KOPT-K1 (cell line): Measurements from ENCODE around the gene TOMM34.
A peak's percentile ranks its signal among the peaks of the same experiment; 100 is the strongest.

Experiments used
- H3K27ac ChIP-seq: fragments of 200-600 bp; sonication (generic); 2 replicates; pipeline ENCODE4 v1.5.1; 2016; ENCODE audit warnings: antibody characterized with exemption, mild to moderate bottlenecking, low read depth, low read length; ENCODE audit not compliant: poor library complexity, severe bottlenecking
- H3K36me3 ChIP-seq: fragments of 200-600 bp; sonication (generic); 2 replicates; pipeline ENCODE4 v1.5.1; 2017; ENCODE audit warnings: antibody characterized with exemption, mild to moderate bottlenecking, low read length, moderate library complexity; ENCODE audit not compliant: insufficient read depth
- H3K9me3 ChIP-seq: fragments of 200-600 bp; sonication (generic); 2 replicates; pipeline ENCODE4 v1.5.1; 2017; ENCODE audit warnings: antibody characterized with exemption, low read length, mild to moderate bottlenecking; ENCODE audit not compliant: insufficient read depth, poor library complexity, severe bottlenecking

TOMM34 gene

GRCh38 chr20:44969300-44969894 lies 9.2 kb upstream of the TOMM34 start:
- Histone ChIP-seq H3K27ac (peak overlapping the region; percentile 79), H3K9me3 (no peaks in the 10 kb centered on the region), H3K36me3 (peaks cover 25% of the 10 kb centered on the region)

- H3K27ac ChIP-seq = peak overlapping the region; percentile 79
- H3K36me3 ChIP-seq = peaks cover 5% of the 10 kb centered on the region
- no peaks in the 10 kb centered on the region for H3K9me3 ChIP-seq
Observed at GRCh38 chr20:44967207-44967807, 7.1 kb upstream of the TOMM34 start.

- Histone ChIP-seq H3K9me3 (no peaks in the 10 kb centered on the region), H3K27ac (peak within 1 kb of the TSS; percentile 79), H3K36me3 (no peaks in the 10 kb centered on the region)
Observed at GRCh38 chr20:44966030-44966961, 6.1 kb upstream of the TOMM34 start, which contains the start of gene STK4. TSS of gene STK4 (plus strand) at chr20:44966512. CDS start at chr20:44966569, 57 bp downstream.

GRCh38 chr20:44965651-44966029 lies 5.4 kb upstream of the TOMM34 start:
- Histone ChIP-seq H3K36me3 (no peaks in the 10 kb centered on the region), H3K27ac (peak overlapping the region; percentile 79), H3K9me3 (no peaks in the 10 kb centered on the region)

- Histone ChIP-seq H3K9me3 (no peaks in the 10 kb centered on the region), H3K27ac (no peak overlapping the region), H3K36me3 (peaks cover 3% of the 10 kb centered on the region)
Observed at GRCh38 chr20:44963325-44964215, 3.4 kb upstream of the TOMM34 start.

- Histone ChIP-seq H3K9me3 (no peaks in the 10 kb centered on the region), H3K27ac (no peak overlapping the region), H3K36me3 (peaks cover 13% of the 10 kb centered on the region)
Observed at GRCh38 chr20:44962483-44962882, 2.3 kb upstream of the TOMM34 start.

- peaks cover 19% of the 10 kb centered on the region for H3K36me3 ChIP-seq
- H3K9me3 ChIP-seq = no peaks in the 10 kb centered on the region
- no peak overlapping the region for H3K27ac ChIP-seq
Observed at GRCh38 chr20:44961870-44962267, 1.7 kb upstream of the TOMM34 start.

- H3K27ac ChIP-seq = no peak overlapping the region
- H3K36me3 ChIP-seq = peaks cover 25% of the 10 kb centered on the region
- no peaks in the 10 kb centered on the region for H3K9me3 ChIP-seq
Observed at GRCh38 chr20:44961011-44961869, 1.0 kb upstream of the TOMM34 start.

- H3K27ac ChIP-seq = peak overlapping the region; percentile 66
- no peaks in the 10 kb centered on the region for H3K9me3 ChIP-seq
Observed at GRCh38 chr20:44959638-44960102, 527 bp downstream of the TOMM34 start.

GRCh38 chr20:44959082-44959637 lies 1.0 kb downstream of the TOMM34 start:
- H3K9me3 ChIP-seq = no peaks in the 10 kb centered on the region
- peaks cover 46% of the 10 kb centered on the region for H3K36me3 ChIP-seq
- peak overlapping the region; percentile 66 for H3K27ac ChIP-seq

More at GRCh38 chr20:44959638-44960102, 527 bp downstream of the TOMM34 start:
- H3K36me3 ChIP-seq = peaks cover 41% of the 10 kb centered on the region

GRCh38 chr20:44958276-44958675 lies 1.9 kb downstream of the TOMM34 start:
- no peaks in the 10 kb centered on the region for H3K9me3 ChIP-seq
- H3K27ac ChIP-seq = no peak overlapping the region
- H3K36me3 ChIP-seq = peaks cover 55% of the 10 kb centered on the region

GRCh38 chr20:44956410-44956809 lies 3.8 kb downstream of the TOMM34 start:
- H3K27ac ChIP-seq = no peak overlapping the region
- H3K36me3 ChIP-seq = peaks cover 73% of the 10 kb centered on the region
- no peaks in the 10 kb centered on the region for H3K9me3 ChIP-seq

- Histone ChIP-seq H3K27ac (no peak overlapping the region), H3K9me3 (no peaks in the 10 kb centered on the region), H3K36me3 (peaks cover 85% of the 10 kb centered on the region)
Observed at GRCh38 chr20:44955270-44955669, 4.9 kb downstream of the TOMM34 start.
